ENCODE data around the gene YLPM1.

YLPM1 gene

GRCh38 chr14:74793506-74794155, 30.5 kb downstream of the YLPM1 start:
- DNase-seq = no peak

- no peak for DNase-seq
Measured at GRCh38 chr14:74794947-74795346, 31.8 kb downstream of the YLPM1 start.

- no peak for DNase-seq
Measured at GRCh38 chr14:74799765-74800164, 36.6 kb downstream of the YLPM1 start.

GRCh38 chr14:74800780-74801179, 37.7 kb downstream of the YLPM1 start:
- DNase-seq = no peak

GRCh38 chr14:74801396-74801795, 38.3 kb downstream of the YLPM1 start:
- no peak for DNase-seq

- no peak for DNase-seq
Measured at GRCh38 chr14:74804219-74804825, 41.2 kb downstream of the YLPM1 start.

- no peak for DNase-seq
Measured at GRCh38 chr14:74807853-74808545, 44.9 kb downstream of the YLPM1 start.

GRCh38 chr14:74816124-74816523, 53.0 kb downstream of the YLPM1 start:
- no peak for DNase-seq

- no peak for DNase-seq
Measured at GRCh38 chr14:74820288-74820687, 57.2 kb downstream of the YLPM1 start.

GRCh38 chr14:74821267-74821915, 58.3 kb downstream of the YLPM1 start:
- no peak for DNase-seq

GRCh38 chr14:74824997-74825396, 61.9 kb downstream of the YLPM1 start:
- no peak for DNase-seq

GRCh38 chr14:74826574-74826973, 63.5 kb downstream of the YLPM1 start:
- DNase-seq = no peak

GRCh38 chr14:74829251-74829650, 66.1 kb downstream of the YLPM1 start:
- DNase-seq = no peak

- DNase-seq = no peak
Measured at GRCh38 chr14:74832849-74833248, 69.7 kb downstream of the YLPM1 start.

GRCh38 chr14:74834692-74835392, 71.7 kb downstream of the YLPM1 start:
- DNase-seq = no peak

GRCh38 chr14:74835645-74836250, 72.6 kb downstream of the YLPM1 start:
- no peak for DNase-seq

GRCh38 chr14:74836251-74836960, 73.3 kb downstream of the YLPM1 start:
- DNase-seq = no peak

GRCh38 chr14:74838166-74838565, 75.0 kb downstream of the YLPM1 start:
- no peak for DNase-seq

GRCh38 chr14:74840603-74841030, 77.5 kb downstream of the YLPM1 start:
- DNase-seq = no peak

GRCh38 chr14:74841230-74842207, 78.4 kb downstream of the YLPM1 start:
- DNase-seq = no peak

- no peak for DNase-seq
Measured at GRCh38 chr14:74843653-74844052, 80.5 kb downstream of the YLPM1 start.

All from DMS79 (cell line).